HL-60/S4 (cell line): Measurements from ENCODE around the gene SPAG6.
"Not testable (repeated sequence)": the region's sequence is repeated elsewhere in the genome, so short reads cannot be mapped to it uniquely, and the experiment has no call there.

Experiments used
- in situ Hi-C: fragments of 300-500 bp; cut with MboI; formaldehyde crosslinking; loops from 2 replicates; pipeline ENCODE4 v1.14.3; 2022; ENCODE audit warnings: low sequenced_read_pairs

SPAG6 gene

GRCh38 chr10:22340329-22341189 is 4.7 kb upstream of the SPAG6 start:
- in situ Hi-C loops = no loop called here

GRCh38 chr10:22341190-22341925 is 3.9 kb upstream of the SPAG6 start:
- in situ Hi-C loops = no loop called here

- in situ Hi-C loops = no loop called here
Measured at GRCh38 chr10:22341926-22342196, 3.4 kb upstream of the SPAG6 start.

GRCh38 chr10:22342421-22342820 is 2.9 kb upstream of the SPAG6 start:
- in situ Hi-C loops = no loop called here

- in situ Hi-C loops = no loop called here
Measured at GRCh38 chr10:22343731-22344130, 1.6 kb upstream of the SPAG6 start.

- in situ Hi-C loops = no loop called here
Measured at GRCh38 chr10:22344249-22344648, 1.0 kb upstream of the SPAG6 start.

- in situ Hi-C loops = no loop called here
Measured at GRCh38 chr10:22344781-22345300, 455 bp upstream of the SPAG6 start.

GRCh38 chr10:22346096-22346661 is 883 bp downstream of the SPAG6 start:
- in situ Hi-C loops = no loop called here

GRCh38 chr10:22349755-22350154 is 4.5 kb downstream of the SPAG6 start:
- in situ Hi-C loops = no loop called here

GRCh38 chr10:22351131-22351703 is 5.9 kb downstream of the SPAG6 start:
- in situ Hi-C loops = no loop called here

- in situ Hi-C loops = no loop called here
Measured at GRCh38 chr10:22356324-22356873, 11.1 kb downstream of the SPAG6 start.

- in situ Hi-C loops = not testable (repeated sequence)
Measured at GRCh38 chr10:22357770-22358169, 12.5 kb downstream of the SPAG6 start.

GRCh38 chr10:22363305-22363704 is 18.0 kb downstream of the SPAG6 start:
- in situ Hi-C loops = no loop called here

- in situ Hi-C loops = no loop called here
Measured at GRCh38 chr10:22364407-22365140, 19.3 kb downstream of the SPAG6 start.

- in situ Hi-C loops = no loop called here
Measured at GRCh38 chr10:22365233-22365632, 19.9 kb downstream of the SPAG6 start.

- in situ Hi-C loops = no loop called here
Measured at GRCh38 chr10:22365644-22366434, 20.5 kb downstream of the SPAG6 start.

- in situ Hi-C loops = no loop called here
Measured at GRCh38 chr10:22366435-22366703, 21.1 kb downstream of the SPAG6 start.

GRCh38 chr10:22366771-22367170 is 21.5 kb downstream of the SPAG6 start:
- in situ Hi-C loops = no loop called here

- in situ Hi-C loops = no loop called here
Measured at GRCh38 chr10:22367471-22367870, 22.2 kb downstream of the SPAG6 start.

- in situ Hi-C loops = no loop called here
Measured at GRCh38 chr10:22368402-22368801, 23.1 kb downstream of the SPAG6 start.
